Parathyroid adenoma (tissue), 2 donors: ENCODE measurements around the gene CLDN15.

Experiments used
- H2AFZ ChIP-seq: fragments of 300-600 bp; sonication (generic); one replicate; pipeline ENCODE4 v1.7.0; 2017; ENCODE audit warnings: antibody characterized with exemption, mild to moderate bottlenecking
- H3K27ac ChIP-seq: fragments of 300-600 bp; sonication (generic); one replicate; pipeline ENCODE4 v1.7.0; 2017
- H3K27me3 ChIP-seq: fragments of 300-600 bp; sonication (generic); one replicate; pipeline ENCODE4 v1.7.0; 2017; ENCODE audit warnings: low read length; ENCODE audit not compliant: control insufficient read depth, insufficient read depth
- H3K36me3 ChIP-seq: fragments of 300-600 bp; sonication (generic); one replicate; pipeline ENCODE4 v1.7.0; 2017; ENCODE audit warnings: low read length; ENCODE audit not compliant: control insufficient read depth, insufficient read depth
- H3K4me1 ChIP-seq: fragments of 300-600 bp; sonication (generic); one replicate; pipeline ENCODE4 v1.7.0; 2017; ENCODE audit warnings: control low read depth
- H3K4me2 ChIP-seq: fragments of 300-600 bp; sonication (generic); one replicate; pipeline ENCODE4 v1.7.0; 2017; ENCODE audit warnings: low read length
- H3K4me3 ChIP-seq: fragments of 300-600 bp; sonication (generic); one replicate; pipeline ENCODE4 v1.7.0; 2017; ENCODE audit warnings: low read depth, low read length
- H3K79me2 ChIP-seq: fragments of 300-600 bp; sonication (generic); one replicate; pipeline ENCODE4 v1.7.0; 2017; ENCODE audit warnings: control low read depth
- H3K9ac ChIP-seq: fragments of 300-600 bp; sonication (generic); one replicate; pipeline ENCODE4 v1.7.0; 2017; ENCODE audit warnings: mild to moderate bottlenecking
- H3K9me3 ChIP-seq: fragments of 300-600 bp; sonication (generic); one replicate; pipeline ENCODE4 v1.7.0; 2017; ENCODE audit warnings: low read length; ENCODE audit not compliant: control insufficient read depth
- CTCF ChIP-seq: fragments of 300-600 bp; sonication (generic); IDR thresholded peaks from one replicate; pipeline ENCODE4 v1.7.0; 2017; ENCODE audit warnings: antibody characterized with exemption, mild to moderate bottlenecking
- donor health status: primary hyperparathyroidism.

The CLDN15 gene

GRCh38 chr7:101222275-101222830 is 15.2 kb downstream of the CLDN15 start:
- Histone ChIP-seq H3K27me3 (no peaks in the 10 kb centered on the region), H3K4me1 (peaks cover 8% of the 10 kb centered on the region), H3K9me3 (no peaks in the 10 kb centered on the region), H3K4me2 (no peak overlapping the region), H3K36me3 (no peaks in the 10 kb centered on the region), H2AFZ (no peak overlapping the region), H3K4me3 (no peak overlapping the region), H3K27ac (no peak overlapping the region), H3K9ac (no peak overlapping the region), H3K79me2 (peaks cover 38% of the 10 kb centered on the region)
- TF ChIP-seq CTCF, result no peak

- H3K27ac ChIP-seq, result no peak overlapping the region
- H3K9me3 ChIP-seq, result no peaks in the 10 kb centered on the region
- H3K27me3 ChIP-seq, result no peaks in the 10 kb centered on the region
- no peaks in the 10 kb centered on the region for H3K36me3 ChIP-seq
- TF ChIP-seq CTCF, result no peak
- H3K4me3 ChIP-seq, result no peak overlapping the region
- H3K4me1 ChIP-seq, result no peaks in the 10 kb centered on the region
- no peak overlapping the region for H3K9ac ChIP-seq
- peaks cover 38% of the 10 kb centered on the region for H3K79me2 ChIP-seq
- no peak overlapping the region for H3K4me2 ChIP-seq
- H2AFZ ChIP-seq, result no peak overlapping the region
Observed at GRCh38 chr7:101220295-101220694, 17.3 kb downstream of the CLDN15 start.

GRCh38 chr7:101218236-101219125 is 19.1 kb downstream of the CLDN15 start:
- Histone ChIP-seq H3K27me3 (no peaks in the 10 kb centered on the region), H3K27ac (peak overlapping the region; percentile 94), H3K9ac (peak overlapping the region; percentile 6), H3K79me2 (peaks cover 38% of the 10 kb centered on the region), H2AFZ (peak overlapping the region; percentile 91), H3K36me3 (no peaks in the 10 kb centered on the region), H3K9me3 (no peaks in the 10 kb centered on the region), H3K4me3 (peak overlapping the region; percentile 95), H3K4me1 (no peaks in the 10 kb centered on the region), H3K4me2 (peak overlapping the region; percentile 99)
- TF ChIP-seq CTCF, result no peak

- H3K27ac ChIP-seq, result peak within 1 kb of the TSS; percentile 94
- peak within 1 kb of the TSS; percentile 91 for H2AFZ ChIP-seq
- H3K4me1 ChIP-seq, result no peaks in the 10 kb centered on the region
- TF ChIP-seq CTCF, result peak; percentile 5
- peak within 1 kb of the TSS; percentile 99 for H3K4me2 ChIP-seq
- no peaks in the 10 kb centered on the region for H3K9me3 ChIP-seq
- peaks cover 33% of the 10 kb centered on the region for H3K79me2 ChIP-seq
- no peaks in the 10 kb centered on the region for H3K36me3 ChIP-seq
- H3K27me3 ChIP-seq, result no peaks in the 10 kb centered on the region
- H3K4me3 ChIP-seq, result peak within 1 kb of the TSS; percentile 95
- peak within 1 kb of the TSS; percentile 6 for H3K9ac ChIP-seq
Observed at GRCh38 chr7:101217388-101218235, 20.0 kb downstream of the CLDN15 start, which contains the start of the genes PLOD3 and ZNHIT1. TSS of gene PLOD3 (minus strand) at chr7:101217581. CDS start at chr7:101217274, 307 bp downstream. TSS of gene ZNHIT1 (plus strand) at chr7:101218165. CDS start at chr7:101218196, 31 bp downstream.
